ENCODE measurements around the gene FMNL2.

FMNL2 gene

DNA sequence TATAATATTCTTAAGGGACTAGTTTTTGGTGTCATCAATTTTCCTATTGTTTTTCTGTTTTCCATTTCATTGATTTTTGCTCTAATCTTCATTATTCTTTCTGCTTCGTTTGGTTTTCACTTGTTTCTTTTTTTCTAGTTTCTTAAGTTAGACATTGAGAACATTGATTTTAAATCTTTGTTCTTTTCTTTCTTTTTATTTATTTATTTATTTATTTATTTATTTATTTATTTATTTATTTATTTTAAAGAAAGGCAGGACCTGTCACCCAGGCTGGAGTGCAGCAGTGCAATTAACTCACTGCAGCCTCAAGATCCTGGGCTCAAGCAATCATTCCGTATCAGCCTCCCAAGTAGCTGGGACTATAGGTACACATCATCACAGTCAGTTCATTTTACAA lies 7.0 kb upstream of the FMNL2 start:
- no peak overlapping the region for H3K27ac ChIP-seq
- TF ChIP-seq, protein P1, sequence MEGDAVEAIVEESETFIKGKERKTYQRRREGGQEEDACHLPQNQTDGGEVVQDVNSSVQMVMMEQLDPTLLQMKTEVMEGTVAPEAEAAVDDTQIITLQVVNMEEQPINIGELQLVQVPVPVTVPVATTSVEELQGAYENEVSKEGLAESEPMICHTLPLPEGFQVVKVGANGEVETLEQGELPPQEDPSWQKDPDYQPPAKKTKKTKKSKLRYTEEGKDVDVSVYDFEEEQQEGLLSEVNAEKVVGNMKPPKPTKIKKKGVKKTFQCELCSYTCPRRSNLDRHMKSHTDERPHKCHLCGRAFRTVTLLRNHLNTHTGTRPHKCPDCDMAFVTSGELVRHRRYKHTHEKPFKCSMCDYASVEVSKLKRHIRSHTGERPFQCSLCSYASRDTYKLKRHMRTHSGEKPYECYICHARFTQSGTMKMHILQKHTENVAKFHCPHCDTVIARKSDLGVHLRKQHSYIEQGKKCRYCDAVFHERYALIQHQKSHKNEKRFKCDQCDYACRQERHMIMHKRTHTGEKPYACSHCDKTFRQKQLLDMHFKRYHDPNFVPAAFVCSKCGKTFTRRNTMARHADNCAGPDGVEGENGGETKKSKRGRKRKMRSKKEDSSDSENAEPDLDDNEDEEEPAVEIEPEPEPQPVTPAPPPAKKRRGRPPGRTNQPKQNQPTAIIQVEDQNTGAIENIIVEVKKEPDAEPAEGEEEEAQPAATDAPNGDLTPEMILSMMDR (IDR thresholded peaks at IDR 0.05): no peak
- no peak for TF ChIP-seq ZFX (IDR thresholded peaks at IDR 0.05; ENCODE audit: borderline replicate concordance)

DNA sequence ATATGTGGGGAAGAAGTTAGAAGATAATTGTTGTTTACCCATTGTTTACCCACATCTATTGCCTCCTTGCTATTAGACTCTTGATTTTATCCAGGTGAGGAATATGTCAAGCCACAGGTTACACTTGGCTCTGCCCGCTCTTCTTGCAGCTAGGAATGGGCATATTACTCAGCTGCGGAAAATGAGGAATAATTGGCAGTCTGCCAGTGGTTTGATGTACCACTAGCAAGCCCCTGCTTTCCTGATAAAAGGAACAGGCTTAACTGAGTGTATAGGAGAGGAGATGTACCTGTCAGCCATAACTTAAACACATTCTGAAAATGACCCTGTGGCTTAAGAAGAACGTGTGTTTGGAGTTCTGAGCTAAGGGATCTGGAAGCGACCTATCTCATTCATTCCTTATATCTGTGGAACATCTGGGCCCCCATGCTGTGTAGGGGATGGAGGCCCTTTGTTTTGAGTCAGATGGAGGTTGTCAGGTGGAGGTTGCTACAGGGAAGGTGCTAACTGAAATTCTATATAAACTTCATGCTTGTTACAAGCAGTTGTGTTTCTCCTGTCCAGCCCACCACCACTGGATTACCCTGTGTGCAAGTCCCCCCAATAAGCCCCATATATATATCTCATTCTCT lies 4.6 kb upstream of the FMNL2 start:
- no peak for TF ChIP-seq ZFX (IDR thresholded peaks at IDR 0.05; ENCODE audit: borderline replicate concordance)
- TF ChIP-seq, protein P1 (IDR thresholded peaks at IDR 0.05): no peak
- no peak overlapping the region for H3K27ac ChIP-seq

DNA sequence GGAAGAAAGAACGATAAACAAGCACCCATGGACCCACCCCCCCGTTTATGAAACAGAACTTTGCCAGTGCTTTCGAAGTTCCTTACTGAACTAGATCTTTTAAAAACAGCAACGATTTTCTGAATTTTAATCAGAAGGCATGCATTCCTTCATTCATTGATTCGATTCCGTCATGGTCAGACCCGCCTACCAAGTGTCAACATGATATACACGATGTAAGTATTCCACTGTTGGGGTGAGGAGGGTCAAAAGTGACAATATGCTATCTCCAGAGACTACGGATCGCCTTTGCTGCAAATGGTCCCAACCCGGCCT lies 316 bp upstream of the FMNL2 start:
- TF ChIP-seq, protein P1 (IDR thresholded peaks at IDR 0.05): no peak
- no peak for TF ChIP-seq ZFX (IDR thresholded peaks at IDR 0.05; ENCODE audit: borderline replicate concordance)
- no peak overlapping the region for H3K27ac ChIP-seq

DNA sequence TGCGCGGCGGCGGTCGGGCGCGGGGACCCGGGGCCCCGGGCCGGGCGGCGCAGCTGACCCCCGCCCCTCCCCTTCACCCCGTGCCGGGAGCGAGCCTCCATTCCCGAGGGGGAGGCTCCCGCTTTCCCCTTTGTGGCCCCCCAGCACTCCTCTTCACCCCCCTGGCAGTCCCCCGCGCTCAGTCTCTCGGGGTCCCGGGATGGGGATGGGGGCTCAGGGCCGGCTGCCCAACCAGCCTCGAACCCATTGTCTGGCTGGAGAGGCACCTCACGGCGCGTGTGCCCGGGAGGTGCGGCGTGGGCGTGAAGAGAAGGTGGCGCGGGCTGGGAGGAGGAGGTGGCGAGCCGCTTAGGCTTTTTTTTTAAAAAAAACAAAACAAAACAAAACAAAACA lies 748 bp downstream of the FMNL2 start:
- no peak overlapping the region for H3K27ac ChIP-seq
- TF ChIP-seq, protein P1 (IDR thresholded peaks at IDR 0.05): no peak

DNA sequence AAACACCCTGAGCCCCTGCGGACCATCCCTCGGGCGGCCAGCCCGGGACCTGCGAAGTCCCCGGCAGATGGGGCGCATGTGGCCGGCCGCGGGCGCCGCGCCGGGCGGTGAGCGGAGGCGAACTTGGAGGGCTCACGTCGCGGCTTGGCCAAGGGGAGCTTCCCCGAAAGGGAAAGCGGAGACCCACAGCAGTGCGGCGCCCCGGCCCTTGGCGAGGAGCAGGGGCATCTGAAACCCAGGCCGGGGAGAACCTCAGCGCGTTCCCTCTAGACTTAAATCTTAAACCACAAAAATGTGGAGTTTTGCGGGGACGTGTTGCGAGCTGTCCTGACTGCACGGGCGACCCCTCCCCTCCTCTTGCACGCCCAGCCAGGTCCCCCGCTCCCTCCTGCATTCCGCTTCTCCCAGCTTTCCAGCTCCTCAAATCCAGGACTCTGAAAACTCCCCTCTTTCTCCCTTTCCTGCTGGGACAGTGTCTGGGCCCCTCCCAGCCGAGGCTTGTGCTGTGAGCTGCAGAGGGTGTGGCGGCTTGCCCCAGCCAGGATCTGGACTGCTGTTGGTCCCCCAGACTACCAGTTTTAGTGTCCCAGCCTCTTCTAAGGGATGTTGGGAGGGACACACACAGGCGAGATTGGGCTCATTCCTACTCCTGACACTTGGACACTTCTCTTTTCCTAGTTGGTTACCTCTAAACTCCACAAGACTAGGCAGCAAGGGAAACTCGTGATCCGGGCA lies 1.3 kb downstream of the FMNL2 start:
- no peak overlapping the region for H3K27ac ChIP-seq
- TF ChIP-seq ZFX (IDR thresholded peaks at IDR 0.05; ENCODE audit: borderline replicate concordance): no peak
- TF ChIP-seq, protein P1 (IDR thresholded peaks at IDR 0.05): no peak

DNA sequence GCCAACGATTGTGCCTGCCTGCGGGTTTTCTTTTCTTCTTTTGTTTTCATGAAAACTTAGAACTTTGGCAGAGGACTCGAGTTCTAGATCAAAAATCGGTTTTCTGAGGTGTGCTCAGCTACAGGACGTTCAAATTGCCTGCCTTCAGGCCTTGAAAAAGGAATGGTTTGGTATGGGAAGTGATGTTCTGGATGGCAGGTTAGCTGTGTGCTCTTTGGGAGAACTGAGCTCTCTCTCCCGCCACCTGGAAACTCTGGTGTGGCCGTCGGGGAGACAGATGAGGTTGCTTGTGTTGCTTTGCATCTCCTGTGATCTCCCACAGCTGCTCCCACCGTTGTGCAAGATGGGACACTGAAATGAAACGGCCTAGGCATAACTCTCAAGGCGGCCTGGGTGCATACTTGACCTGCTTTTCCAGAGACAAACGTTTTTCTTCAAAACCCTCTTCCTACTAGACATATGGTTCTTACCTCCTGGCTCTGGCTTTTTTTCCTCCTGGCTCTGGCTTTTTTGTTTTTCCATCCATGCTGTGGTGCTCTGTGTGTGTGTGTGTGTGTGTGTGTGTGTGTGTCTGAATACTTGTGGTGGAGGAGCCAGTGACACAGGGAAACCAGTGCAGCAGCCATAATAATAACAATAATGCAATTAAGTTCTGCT lies 2.0 kb downstream of the FMNL2 start:
- no peak overlapping the region for H3K27ac ChIP-seq
- TF ChIP-seq, protein P1 (IDR thresholded peaks at IDR 0.05): no peak
- TF ChIP-seq ZFX (IDR thresholded peaks at IDR 0.05; ENCODE audit: borderline replicate concordance): no peak

DNA sequence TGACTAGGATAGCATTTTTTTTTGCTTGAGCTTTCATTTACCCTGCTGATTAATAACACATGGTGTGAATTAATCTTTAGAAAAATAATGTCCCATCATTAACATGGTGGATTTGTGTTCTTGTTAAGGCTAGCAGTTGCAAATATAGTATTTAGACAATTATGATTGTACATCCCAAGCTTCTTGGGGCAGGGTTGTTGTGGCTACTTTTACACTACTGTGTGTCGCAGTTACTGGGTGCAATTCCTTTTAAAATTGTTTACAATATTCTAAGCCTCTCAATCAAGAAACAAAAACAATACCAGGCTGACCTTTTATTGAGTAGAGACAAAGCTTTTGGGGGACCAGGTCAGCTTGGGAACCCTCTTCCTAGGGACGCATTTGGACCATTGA lies 2.5 kb downstream of the FMNL2 start:
- no peak for TF ChIP-seq ZFX (IDR thresholded peaks at IDR 0.05; ENCODE audit: borderline replicate concordance)
- TF ChIP-seq, protein P1 (IDR thresholded peaks at IDR 0.05): no peak
- no peak overlapping the region for H3K27ac ChIP-seq
